Activated T-helper 1 cell treated with Interleukin-2 at 50 U/mL for 16 hours (primary cell): ENCODE measurements around the gene JPH3.
"Not testable (repeated sequence)": the region's sequence is repeated elsewhere in the genome, so short reads cannot be mapped to it uniquely, and the experiment has no call there.

Experiments
- DNase-seq: peaks from one replicate; pipeline ENCODE4 v3.0.0-alpha.2; 2020; ENCODE audit warnings: low read depth

Gene JPH3

DNA sequence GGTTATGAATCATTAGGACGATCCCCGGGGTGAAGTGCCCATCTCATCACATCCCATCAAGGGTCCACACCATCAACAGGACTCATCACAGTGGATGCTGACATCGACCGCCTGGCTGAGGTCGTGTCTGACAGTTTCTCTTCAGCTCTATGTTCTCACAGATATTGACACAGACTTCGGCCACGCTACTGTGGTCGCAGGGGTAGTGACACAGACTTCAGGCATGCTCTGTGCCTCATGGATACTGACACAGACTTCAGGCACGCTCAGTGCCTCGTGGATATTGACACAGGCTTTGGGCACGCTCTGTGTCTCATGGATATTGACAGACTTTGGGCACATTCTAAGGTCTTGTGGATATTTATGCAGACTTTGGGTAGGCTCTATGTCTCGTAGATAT, 113.3 kb downstream of the JPH3 start:
- DNase-seq, result no peak

DNA sequence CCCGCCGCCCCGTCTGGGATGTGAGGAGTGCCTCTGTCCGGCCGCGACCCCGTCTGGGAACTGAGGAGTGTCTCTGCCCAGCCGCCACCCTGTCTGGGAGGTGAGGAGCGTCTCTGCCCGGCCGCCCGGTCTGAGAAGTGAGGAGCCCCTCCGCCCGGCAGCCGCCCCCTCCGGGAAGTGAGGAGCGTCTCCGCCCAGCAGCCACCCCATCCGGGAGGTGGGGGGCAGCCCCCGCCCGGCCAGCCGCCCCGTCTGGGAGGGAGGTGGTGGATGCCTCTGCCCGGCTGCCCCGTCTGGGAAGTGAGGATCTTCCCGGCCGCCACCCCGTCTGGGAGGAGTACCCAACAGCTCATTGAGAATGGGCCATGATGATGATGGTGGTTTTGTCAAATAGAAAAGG, 116.5 kb downstream of the JPH3 start:
- not testable (repeated sequence) for DNase-seq

GRCh38 chr16:87720446-87720845, 118.1 kb downstream of the JPH3 start:
- no peak for DNase-seq

- DNase-seq, result no peak
These were observed 119.6 kb downstream of the JPH3 start for GRCh38 chr16:87721622-87722585.

DNA sequence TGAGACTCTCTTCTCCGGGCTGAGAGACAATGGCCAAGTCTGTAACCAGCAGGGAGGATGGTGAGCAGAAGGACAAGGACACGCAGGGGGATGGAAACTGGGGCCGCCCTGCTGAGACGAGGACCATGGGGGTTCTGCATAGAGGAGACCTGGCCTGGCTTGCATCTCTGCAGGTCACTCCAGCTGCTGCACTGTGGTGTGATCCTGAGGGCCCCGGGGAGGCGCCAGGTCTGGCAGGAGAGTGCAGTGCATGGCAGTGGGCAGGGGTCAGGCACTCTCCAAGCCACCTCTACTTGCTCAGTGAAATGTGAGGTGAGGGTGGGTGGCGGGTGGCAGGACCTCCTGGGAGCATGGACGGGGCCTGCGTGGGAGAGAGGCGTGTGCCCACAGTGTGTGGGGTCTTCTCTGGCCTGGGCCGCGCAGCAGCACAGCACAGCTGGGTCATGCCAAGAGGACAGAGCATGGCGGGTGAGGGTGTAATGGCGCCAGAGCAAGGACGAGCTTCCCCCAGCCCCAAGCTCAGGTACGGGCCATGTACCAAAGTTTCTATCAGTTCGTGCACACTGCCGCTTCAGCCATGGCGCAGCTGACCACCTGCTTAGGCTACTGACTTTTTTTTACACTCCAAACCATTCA, 120.4 kb downstream of the JPH3 start:
- DNase-seq, result no peak

DNA sequence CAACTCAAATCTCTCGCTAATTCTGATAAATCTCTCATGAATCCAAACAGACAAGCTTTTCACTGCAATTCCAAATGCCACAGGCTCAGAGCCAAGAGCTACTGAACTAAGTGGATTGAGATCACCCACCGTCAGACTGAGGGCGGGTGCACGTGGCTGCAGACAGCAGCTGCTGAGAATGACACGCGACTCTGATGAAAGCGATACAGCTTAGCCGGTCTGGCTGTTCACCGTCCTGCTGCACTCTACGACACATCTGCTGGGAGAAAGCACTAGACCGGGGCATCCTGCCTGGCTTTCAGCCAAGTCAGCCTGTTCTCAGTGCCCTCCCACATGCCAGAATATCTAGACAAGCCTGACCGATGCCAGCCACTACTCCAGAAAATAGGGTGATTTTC, 120.9 kb downstream of the JPH3 start:
- DNase-seq, result no peak

- no peak for DNase-seq
These were observed 122.4 kb downstream of the JPH3 start for GRCh38 chr16:87724490-87725291.

GRCh38 chr16:87725596-87726235, 123.4 kb downstream of the JPH3 start:
- no peak for DNase-seq

GRCh38 chr16:87726577-87726976, 124.3 kb downstream of the JPH3 start:
- DNase-seq, result not testable (repeated sequence)

- no peak for DNase-seq
These were observed 125.0 kb downstream of the JPH3 start for GRCh38 chr16:87727346-87727745.

GRCh38 chr16:87728026-87728425, 125.7 kb downstream of the JPH3 start:
- DNase-seq, result no peak

GRCh38 chr16:87729266-87729954, 127.1 kb downstream of the JPH3 start:
- DNase-seq, result no peak

GRCh38 chr16:87731607-87732006, 129.3 kb downstream of the JPH3 start:
- no peak for DNase-seq

GRCh38 chr16:87733190-87733589, 130.9 kb downstream of the JPH3 start:
- no peak for DNase-seq

- no peak for DNase-seq
These were observed 132.3 kb downstream of the JPH3 start for GRCh38 chr16:87734644-87735043.

GRCh38 chr16:87735270-87736007, 133.1 kb downstream of the JPH3 start:
- DNase-seq, result no peak

- no peak for DNase-seq
These were observed 133.7 kb downstream of the JPH3 start for GRCh38 chr16:87736008-87736382.

DNA sequence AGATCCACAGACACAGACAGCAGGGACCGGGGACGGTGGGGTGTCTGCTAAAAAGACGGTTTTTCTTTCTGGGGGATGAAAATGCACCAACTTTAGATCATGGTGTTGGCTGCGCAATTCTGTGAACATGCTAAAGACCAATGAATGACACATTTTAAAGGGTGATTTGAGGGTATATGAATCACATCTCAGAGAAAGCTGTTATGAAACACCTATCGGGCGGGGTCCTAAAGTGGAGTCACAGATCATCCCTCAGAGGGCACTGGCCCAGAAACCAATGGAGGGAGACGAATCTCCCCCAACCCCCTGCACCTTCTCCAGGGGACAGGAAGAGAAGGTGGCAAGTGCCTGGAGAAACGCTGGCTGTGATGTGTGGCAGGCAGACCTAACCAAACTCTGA, 137.5 kb downstream of the JPH3 start:
- DNase-seq, result no peak

DNA sequence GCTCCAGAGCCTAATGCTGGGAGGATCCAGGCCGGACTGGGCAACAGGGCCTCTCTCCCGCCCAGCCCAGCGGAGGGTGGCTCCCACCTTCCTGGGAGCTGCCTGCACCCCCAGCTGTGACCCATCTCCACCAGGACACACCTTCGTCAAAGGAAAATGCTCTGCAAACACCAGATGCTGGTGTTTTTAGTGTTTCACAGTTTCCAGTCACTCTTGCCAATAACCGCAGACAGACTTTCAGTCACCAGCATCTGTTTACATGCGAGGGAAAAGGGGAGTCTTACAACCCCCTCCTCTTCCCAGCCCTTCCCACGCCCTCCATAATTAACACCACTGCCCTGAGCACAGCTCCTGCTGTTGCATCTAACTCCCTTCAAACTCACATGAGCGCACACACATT, 138.1 kb downstream of the JPH3 start:
- no peak for DNase-seq

DNA sequence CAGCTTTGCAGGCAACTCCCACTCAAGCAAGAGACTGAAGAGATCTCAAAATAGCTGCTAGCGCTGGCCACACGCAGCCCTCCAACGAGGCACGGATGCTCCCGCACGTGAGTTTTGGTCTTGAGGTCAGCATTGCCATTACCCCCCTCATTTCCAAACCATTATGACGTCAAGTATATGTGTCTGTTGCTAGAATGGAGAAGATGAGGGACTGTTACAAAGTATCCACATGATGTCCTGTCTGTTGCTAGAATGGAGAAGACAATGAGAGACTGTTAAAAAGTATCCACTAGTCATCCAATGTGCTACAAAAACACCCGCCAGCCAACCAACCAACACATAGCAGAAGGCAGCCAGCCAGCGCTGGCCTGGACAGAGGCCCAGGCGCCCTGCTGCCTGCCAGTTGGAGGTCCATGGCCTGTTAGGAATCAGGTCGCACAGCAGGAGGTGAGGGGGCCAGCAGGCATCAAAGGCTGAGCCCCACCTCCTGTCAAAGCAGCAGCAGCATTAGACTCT, 138.7 kb downstream of the JPH3 start:
- no peak for DNase-seq
